GM21423 (cell line): ENCODE measurements around the gene DUXA.

Experiments
- ATAC-seq: cut with Tn5 transposase; IDR thresholded peaks from one replicate; pipeline ENCODE4 v1.9.1; 2021; ENCODE audit warnings: mild to moderate bottlenecking, moderate library complexity; ENCODE audit not compliant: unreplicated experiment

DUXA gene

DNA sequence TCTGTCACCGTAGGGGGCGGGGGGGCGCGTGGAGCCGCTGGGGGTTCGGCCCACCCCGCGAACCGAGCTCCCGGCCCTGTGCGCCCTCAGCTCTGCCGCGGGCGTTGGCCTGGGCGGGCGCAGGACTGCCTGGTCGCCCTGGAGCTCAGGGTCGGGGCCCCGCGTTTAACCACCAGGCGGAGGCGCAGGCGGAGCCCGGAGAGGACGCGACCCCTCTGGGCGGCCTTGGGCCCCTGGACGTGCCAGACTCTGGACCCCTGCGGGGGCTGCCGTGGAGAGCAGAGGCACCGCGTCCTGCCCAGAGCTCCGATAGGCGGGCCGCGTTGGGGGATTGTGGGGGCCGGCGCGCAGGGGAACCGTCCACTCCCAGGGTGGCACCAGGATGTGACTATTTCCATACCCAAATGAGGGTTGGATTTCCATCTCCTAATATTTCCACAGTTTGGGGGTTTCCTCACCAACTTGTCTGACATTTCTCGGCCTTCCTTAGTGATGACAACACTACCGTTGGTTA is 60.5 kb downstream of the DUXA start:
- no peak for ATAC-seq

DNA sequence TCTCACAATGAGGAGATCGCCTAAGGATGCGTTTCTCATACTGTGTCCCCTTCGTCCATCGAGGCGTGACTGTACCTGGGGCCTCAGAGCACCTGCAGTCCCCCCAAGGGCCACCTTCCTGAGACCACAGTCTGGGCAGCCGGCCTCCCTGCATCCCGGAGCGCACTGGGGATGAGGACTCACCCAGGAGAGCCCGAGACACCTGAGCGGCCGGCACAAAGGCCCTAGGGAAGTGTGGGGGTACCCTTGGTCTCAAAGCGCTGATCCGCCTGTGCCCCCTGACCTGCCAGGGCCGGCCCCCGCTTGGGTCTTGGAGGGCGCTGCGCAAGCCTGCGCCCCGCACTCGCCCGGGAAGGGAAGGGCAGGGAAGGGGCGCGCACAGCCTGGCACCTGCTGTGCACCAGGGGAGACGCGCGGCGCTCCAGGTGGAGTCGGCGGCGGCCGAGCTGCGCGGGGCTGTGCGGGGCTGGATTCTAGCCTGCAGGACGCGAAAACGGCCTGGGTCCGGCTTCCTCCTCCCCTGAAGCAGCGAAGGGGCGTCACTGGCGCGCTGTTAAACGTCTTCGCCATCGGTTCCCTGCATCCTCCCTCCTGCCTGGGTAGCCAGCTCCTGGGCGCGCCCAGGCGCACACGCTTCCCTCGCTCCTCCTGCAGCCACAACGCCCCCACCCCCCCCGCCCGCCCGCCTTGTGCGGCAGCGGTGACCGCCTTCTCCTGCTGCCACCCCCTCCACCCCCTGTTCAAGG is 61.1 kb downstream of the DUXA start:
- ATAC-seq: no peak
